Measurements from ENCODE around the gene ADGRG1. TPM values are rescaled to one million over a fixed set of nuclear protein-coding genes. Genes with fewer than 3 reads are reported as not detected.
"Not testable (repeated sequence)": the region's sequence is repeated elsewhere in the genome, so short reads cannot be mapped to it uniquely, and the experiment has no call there.

Gene ADGRG1
- total RNA-seq, 2 experiments from 2014 or later = 7.3 to 19.9 TPM

DNA sequence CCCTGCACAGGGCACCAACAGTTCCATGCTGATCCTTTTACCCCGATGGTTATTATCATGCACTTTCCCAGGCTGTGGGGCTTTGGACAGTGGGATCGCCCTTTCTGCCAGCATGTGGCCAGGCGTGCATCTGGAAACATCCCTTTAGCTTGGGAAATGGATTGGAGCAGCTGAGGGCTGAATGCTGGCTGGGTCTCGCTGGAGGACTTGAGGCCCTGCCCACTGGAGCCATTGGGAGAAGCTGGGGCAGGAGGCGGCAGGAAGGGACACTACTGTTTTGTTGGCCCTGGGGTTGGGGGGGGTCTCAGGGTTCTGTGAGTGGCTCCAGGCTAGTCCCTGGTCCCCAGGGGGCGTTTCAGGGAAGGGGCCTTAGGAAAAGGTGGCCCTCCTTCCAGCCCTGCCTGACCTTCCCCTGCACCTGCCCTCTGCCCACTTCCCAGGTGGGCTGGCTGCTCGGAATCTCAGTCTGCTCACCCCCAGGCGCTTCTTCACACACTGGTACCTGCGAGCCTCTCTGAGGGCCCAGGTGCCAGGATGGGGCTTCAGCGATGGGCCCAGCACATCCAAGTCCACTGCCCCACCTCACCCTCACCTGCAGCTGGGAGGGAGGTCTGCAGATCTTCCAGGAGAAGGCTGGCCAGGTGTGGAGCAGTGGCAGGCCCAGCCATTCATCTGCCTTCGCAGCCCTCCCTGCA, 38.1 kb downstream of the ADGRG1 start:
- Mint-ChIP-seq H3K4me1 (peaks cover 7% of the 10 kb centered on the region), H3K27ac (no peak overlapping the region), H3K36me3 (no peaks in the 10 kb centered on the region), H3K27me3 (peaks cover 8% of the 10 kb centered on the region), H3K4me3 (no peak overlapping the region), H3K9me3 (ENCODE audit: low read depth) (no peaks in the 10 kb centered on the region)
- CTCF ChIA-PET = interaction anchor here (1.0 to 1.4 kb wide), 3 partner anchors 18 to 192 kb away, joined by 3 to 4 read pairs (median 4); no protein-coding TSS in a partner anchor
- DNase-seq (no peak), ATAC-seq (no peak)

DNA sequence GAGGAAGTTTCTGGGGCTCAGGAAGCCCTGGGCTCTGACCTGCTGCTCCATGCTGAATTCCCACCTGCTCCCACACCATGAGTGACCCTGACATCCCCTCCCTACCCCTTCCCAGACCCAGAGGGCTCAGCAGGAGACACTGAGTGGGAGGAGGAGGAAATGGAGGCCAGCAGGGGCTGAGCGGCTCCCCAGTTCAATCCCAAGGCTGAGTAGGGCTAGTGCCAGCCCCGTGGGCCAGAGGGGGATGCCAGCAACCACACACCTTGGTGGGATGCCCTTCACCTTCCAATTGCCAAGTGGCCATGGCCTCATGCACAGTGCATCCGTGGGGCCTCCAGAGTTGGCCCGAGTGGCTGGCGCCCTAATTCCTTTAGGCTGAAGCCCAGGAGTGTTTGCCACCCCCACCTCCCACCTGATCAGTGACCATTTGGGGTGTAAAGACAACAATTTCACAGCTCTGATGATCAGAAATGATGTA, 38.7 kb downstream of the ADGRG1 start:
- no peak for ATAC-seq
- Mint-ChIP-seq H3K4me1 (peaks cover 7% of the 10 kb centered on the region), H3K27me3 (peaks cover 11% of the 10 kb centered on the region), H3K4me3 (no peak overlapping the region), H3K27ac (no peak overlapping the region), H3K36me3 (no peaks in the 10 kb centered on the region), H3K9me3 (ENCODE audit: low read depth) (no peaks in the 10 kb centered on the region)
- CTCF ChIA-PET = interaction anchor here (0.6 to 1.4 kb wide), 4 partner anchors 15 to 191 kb away, joined by 3 to 4 read pairs (median 3); no protein-coding TSS in a partner anchor
- no peak for DNase-seq

DNA sequence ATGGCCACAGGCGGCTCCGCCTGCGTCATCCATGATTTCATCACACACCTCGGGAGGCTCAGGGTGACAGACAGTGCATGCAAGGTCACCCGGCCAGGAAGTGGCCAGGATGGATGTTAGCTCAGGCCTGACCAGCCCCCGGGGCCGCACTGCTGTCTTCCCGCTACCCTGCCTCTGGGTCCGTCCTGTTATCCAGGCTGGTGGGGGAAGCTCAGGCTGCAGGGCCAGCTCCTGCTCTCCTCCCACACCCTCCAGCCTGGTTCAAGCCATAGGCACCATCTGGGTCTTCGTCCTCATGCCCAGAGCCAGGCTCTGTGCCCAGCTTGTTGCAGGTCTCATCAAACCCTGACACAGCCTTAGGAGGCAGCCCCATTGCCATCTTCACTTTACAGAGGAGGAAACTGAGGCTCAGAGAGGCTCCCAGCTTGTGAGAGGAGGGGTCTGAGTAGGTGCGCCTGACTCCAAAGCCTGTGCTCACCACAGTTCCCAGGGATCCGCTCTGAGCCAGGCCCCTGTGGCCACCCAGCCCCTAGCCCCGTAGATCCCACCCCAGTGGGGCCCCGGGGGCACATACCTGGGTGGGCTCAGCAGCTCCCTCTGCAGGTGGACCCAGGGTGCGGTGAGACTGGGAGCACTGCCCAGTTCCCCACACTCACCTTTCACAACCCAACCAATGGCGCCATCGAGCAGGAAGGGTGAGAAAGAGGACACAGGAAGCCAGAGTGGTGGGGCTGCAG, 39.3 kb downstream of the ADGRG1 start:
- CTCF ChIA-PET = interaction anchor here (0.6 to 1.4 kb wide), 6 partner anchors 16 to 190 kb away, joined by 3 to 4 read pairs (median 4); no protein-coding TSS in a partner anchor
- peaks cover 11% of the 10 kb centered on the region for H3K27me3 Mint-ChIP-seq
- no peaks in the 10 kb centered on the region for H3K9me3 Mint-ChIP-seq (ENCODE audit: low read depth)
- no peak overlapping the region for H3K27ac Mint-ChIP-seq
- no peak overlapping the region for H3K4me3 Mint-ChIP-seq
- no peak for DNase-seq
- H3K4me1 Mint-ChIP-seq = peaks cover 7% of the 10 kb centered on the region
- H3K36me3 Mint-ChIP-seq = no peaks in the 10 kb centered on the region
- no peak for ATAC-seq

DNA sequence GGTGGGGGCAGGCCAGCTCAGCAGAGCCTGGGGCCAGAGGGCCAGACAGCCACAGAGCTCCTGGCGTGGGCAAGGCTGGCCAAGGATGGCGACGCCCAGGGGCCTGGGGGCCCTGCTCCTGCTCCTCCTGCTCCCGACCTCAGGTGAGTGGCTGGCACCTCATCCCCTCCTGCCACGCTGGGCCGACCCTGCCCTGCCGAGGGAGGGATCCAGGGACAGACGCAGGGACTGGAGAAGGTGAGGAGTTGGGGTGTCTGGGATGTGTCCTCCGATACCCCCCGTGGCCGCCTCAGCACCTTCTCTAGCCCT, 39.8 kb downstream of the ADGRG1 start, which contains the start of gene ADGRG3:
TSS of gene ADGRG3 (plus strand) at position 44 of the 309 bp plus-strand sequence. CDS start at position 86, 42 bp downstream.
- no peak within 1 kb of the TSS for H3K27ac Mint-ChIP-seq
- peaks cover 7% of the 10 kb centered on the region for H3K4me1 Mint-ChIP-seq
- H3K9me3 Mint-ChIP-seq (ENCODE audit: low read depth) = no peaks in the 10 kb centered on the region
- no peak within 1 kb of the TSS for H3K4me3 Mint-ChIP-seq
- peaks cover 17% of the 10 kb centered on the region for H3K27me3 Mint-ChIP-seq
- ATAC-seq = no peak
- H3K36me3 Mint-ChIP-seq = no peaks in the 10 kb centered on the region
- DNase-seq = no peak
- CTCF ChIA-PET = interaction anchor here (1.0 to 1.4 kb wide), 3 partner anchors 68 to 190 kb away, joined by 3 to 4 read pairs (median 4); no protein-coding TSS in a partner anchor

DNA sequence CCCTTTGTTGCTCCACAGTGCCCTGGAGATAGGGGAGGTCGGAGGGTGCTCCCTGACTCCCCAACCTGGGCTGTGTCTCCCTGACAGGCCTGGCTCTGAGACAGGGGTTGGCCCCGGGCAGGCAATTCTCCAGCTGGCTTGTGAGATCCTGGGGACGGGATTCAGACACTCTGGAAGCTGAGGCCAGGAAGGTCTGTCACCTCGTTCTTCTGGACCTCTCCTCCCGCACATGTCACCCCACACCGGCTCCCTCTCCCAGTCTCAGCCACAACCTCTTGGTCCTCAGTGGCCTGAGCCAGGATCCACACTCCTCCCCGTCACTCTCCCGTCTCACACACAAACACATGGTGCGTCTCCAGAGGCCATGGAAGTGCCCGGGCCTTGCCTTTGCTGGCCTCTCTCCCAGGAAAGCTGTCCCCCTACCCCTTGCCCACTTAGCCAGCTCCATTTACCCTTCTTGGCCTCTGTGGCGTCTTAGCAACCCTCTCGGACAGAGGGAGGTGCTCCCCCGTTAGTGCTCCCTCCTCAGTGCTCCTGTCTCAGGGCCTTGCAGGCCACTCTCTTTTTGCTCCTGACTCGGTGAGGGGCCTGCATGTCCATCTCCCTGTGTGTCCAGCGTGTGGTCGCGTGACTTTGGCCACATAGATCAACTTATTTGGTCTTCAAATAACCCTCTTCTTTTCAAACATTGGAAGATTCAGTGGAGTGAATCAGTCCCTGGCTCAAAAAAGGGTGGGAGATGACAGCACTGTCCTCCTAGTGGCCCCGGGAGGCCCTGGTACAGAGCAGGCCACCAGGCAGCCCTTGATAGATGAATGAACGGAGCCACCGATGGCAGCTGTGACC, 40.4 kb downstream of the ADGRG1 start:
- H3K4me1 Mint-ChIP-seq = peaks cover 7% of the 10 kb centered on the region
- H3K9me3 Mint-ChIP-seq (ENCODE audit: low read depth) = no peaks in the 10 kb centered on the region
- H3K4me3 Mint-ChIP-seq = no peak overlapping the region
- no peaks in the 10 kb centered on the region for H3K36me3 Mint-ChIP-seq
- ATAC-seq (no peak), DNase-seq (no peak)
- CTCF ChIA-PET = interaction anchor here (1.2 to 1.4 kb wide), 2 partner anchors 13 to 87 kb away, joined by 3 to 4 read pairs; no protein-coding TSS in a partner anchor
- peaks cover 22% of the 10 kb centered on the region for H3K27me3 Mint-ChIP-seq
- no peak overlapping the region for H3K27ac Mint-ChIP-seq

DNA sequence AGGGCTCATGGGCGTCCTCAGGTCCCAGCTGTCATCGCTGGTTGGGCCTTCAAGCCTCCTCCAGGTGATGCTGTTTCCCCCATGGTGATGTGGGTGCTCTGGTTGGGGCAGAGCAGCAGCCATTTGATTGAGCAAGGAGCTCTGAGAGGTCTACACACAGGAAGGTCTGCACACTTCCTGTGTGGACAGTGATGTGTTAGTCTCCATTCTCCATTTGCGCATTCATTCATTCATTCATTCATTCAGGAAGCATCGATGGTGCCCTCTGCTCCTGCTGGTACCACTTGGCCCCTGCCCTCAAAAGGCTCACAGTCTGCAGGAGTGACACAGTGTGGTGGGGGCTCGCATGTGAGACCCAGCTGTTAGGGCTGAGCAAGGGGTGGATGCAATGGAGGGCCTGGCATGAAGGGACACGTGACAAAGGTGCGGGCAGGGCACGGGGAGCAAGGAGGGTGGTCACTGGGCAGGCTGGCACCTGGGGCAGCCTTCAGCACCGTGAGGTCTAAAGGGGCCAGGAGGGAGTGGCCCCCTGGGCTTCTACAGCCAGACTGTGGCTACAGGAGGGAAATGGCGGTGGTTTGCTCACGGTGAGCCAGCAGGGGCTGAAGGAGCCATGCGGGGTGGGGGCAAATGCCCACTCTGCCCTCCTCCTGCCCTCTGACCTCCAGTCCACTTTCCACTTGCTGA, 41.2 kb downstream of the ADGRG1 start:
- Mint-ChIP-seq H3K36me3 (no peaks in the 10 kb centered on the region), H3K27ac (no peak overlapping the region), H3K27me3 (peaks cover 26% of the 10 kb centered on the region), H3K9me3 (ENCODE audit: low read depth) (no peaks in the 10 kb centered on the region), H3K4me3 (no peak overlapping the region), H3K4me1 (peaks cover 7% of the 10 kb centered on the region)
- no peak for DNase-seq
- CTCF ChIA-PET = interaction anchor here (1.4 kb wide), 1 partner anchor 13 kb away, joined by 3 read pairs; no protein-coding TSS in a partner anchor
- no peak for ATAC-seq

DNA sequence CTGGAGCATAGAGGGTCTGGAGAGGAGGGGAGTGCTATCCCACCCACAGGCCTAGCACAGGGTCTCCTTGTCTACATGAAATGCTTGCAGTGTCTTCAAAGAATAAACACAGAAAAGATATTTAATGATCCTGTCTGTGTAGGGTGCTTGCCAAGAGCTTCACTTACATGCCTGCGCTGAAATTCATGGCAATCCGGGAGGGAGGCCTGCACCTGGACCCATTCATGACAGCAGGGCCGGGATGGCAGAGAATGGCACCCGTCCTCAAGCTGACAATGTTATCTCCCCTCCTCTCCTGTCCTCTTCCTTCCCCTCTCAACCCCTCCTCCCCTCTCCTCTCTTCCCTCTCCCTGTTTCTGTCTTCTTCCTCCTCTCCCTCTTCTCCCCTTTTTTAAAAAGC, 41.8 kb downstream of the ADGRG1 start:
- peaks cover 26% of the 10 kb centered on the region for H3K27me3 Mint-ChIP-seq
- ATAC-seq = no peak
- H3K9me3 Mint-ChIP-seq (ENCODE audit: low read depth) = no peaks in the 10 kb centered on the region
- H3K4me3 Mint-ChIP-seq = no peak overlapping the region
- CTCF ChIA-PET = interaction anchor here (1.4 kb wide), 1 partner anchor 12 kb away, joined by 3 read pairs; no protein-coding TSS in a partner anchor
- peaks cover 7% of the 10 kb centered on the region for H3K4me1 Mint-ChIP-seq
- DNase-seq = no peak
- H3K36me3 Mint-ChIP-seq = no peaks in the 10 kb centered on the region
- no peak overlapping the region for H3K27ac Mint-ChIP-seq

DNA sequence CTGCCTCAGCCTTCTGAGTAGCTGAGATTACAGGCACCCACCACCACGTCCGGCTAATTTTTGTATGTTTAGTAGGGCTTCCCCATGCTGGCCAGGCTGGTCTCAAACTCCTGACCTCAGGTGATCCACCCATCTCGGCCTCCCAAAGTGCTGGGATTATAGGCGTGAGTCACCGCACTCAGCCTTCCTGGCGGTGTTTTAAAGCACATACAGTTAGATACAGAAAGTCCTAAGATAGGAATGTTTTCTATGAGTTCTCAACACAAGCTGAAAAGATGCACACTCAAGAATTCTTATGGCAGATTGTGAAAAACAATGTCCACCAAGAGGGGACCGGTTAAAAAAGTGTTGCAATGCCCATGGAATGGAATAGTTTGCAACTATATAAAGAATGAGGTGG, 43.0 kb downstream of the ADGRG1 start:
- not testable (repeated sequence) for H3K36me3 Mint-ChIP-seq; H3K27ac Mint-ChIP-seq; H3K4me1 Mint-ChIP-seq; ATAC-seq; H3K4me3 Mint-ChIP-seq; DNase-seq; H3K9me3 Mint-ChIP-seq (ENCODE audit: low read depth)
- peaks cover 26% of the 10 kb centered on the region for H3K27me3 Mint-ChIP-seq
- CTCF ChIA-PET = interaction anchor here (1.1 to 2.4 kb wide), 5 partner anchors 10 to 95 kb away, joined by 3 to 8 read pairs (median 4); no protein-coding TSS in a partner anchor

DNA sequence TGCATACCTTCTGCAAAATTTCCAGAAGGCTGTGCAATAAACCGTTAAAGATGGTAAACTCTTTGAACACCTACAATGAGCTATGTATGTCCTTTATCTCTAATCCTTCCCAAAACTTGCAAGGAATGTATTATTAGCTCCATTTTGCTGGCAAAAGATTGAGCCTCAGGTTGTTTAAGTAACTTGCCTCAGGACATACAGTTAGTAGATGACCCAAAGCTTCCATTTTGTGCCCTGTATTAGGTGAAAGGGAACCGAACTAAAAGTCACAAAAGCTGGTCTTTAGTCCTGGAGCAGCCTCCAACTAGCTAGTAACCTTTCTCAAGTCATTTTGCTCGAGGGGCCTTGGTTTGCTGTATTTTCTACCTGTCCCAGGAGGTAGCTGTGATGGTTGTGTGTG, 44.0 kb downstream of the ADGRG1 start:
- DNase-seq (no peak), ATAC-seq (no peak)
- CTCF ChIA-PET = interaction anchor here (1.0 to 2.4 kb wide), 5 partner anchors 9 to 148 kb away, joined by 4 to 8 read pairs (median 4); no protein-coding TSS in a partner anchor
- Mint-ChIP-seq H3K4me3 (no peak overlapping the region), H3K27ac (no peak overlapping the region), H3K27me3 (peaks cover 29% of the 10 kb centered on the region), H3K36me3 (no peaks in the 10 kb centered on the region), H3K9me3 (ENCODE audit: low read depth) (no peaks in the 10 kb centered on the region), H3K4me1 (peaks cover 7% of the 10 kb centered on the region)

DNA sequence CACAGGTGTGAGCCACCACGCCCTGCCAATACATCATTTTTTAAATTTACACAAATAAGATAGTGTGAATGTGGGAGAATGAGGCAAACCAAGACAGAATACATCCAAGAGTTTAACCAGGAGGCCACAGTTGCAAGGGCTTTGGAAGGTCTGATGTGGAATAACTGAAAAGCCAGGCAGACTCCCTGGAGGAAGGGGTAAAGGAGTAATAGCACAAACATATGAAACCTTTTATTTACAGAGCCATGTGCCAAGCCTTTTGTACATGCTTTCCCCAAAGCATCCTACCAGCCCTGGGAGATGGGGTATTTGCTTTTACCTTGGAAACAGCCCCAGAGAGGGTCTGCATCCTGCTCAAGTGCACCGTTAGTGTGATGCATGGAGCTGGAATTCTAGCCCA, 44.4 kb downstream of the ADGRG1 start:
- ATAC-seq (no peak), DNase-seq (no peak)
- H3K27ac Mint-ChIP-seq = no peak overlapping the region
- H3K27me3 Mint-ChIP-seq = peaks cover 29% of the 10 kb centered on the region
- no peaks in the 10 kb centered on the region for H3K36me3 Mint-ChIP-seq
- peaks cover 7% of the 10 kb centered on the region for H3K4me1 Mint-ChIP-seq
- CTCF ChIA-PET = interaction anchor here (1.0 to 2.4 kb wide), 4 partner anchors 24 to 148 kb away, joined by 4 to 8 read pairs (median 4); no protein-coding TSS in a partner anchor
- H3K4me3 Mint-ChIP-seq = no peak overlapping the region
- H3K9me3 Mint-ChIP-seq (ENCODE audit: low read depth) = no peaks in the 10 kb centered on the region

DNA sequence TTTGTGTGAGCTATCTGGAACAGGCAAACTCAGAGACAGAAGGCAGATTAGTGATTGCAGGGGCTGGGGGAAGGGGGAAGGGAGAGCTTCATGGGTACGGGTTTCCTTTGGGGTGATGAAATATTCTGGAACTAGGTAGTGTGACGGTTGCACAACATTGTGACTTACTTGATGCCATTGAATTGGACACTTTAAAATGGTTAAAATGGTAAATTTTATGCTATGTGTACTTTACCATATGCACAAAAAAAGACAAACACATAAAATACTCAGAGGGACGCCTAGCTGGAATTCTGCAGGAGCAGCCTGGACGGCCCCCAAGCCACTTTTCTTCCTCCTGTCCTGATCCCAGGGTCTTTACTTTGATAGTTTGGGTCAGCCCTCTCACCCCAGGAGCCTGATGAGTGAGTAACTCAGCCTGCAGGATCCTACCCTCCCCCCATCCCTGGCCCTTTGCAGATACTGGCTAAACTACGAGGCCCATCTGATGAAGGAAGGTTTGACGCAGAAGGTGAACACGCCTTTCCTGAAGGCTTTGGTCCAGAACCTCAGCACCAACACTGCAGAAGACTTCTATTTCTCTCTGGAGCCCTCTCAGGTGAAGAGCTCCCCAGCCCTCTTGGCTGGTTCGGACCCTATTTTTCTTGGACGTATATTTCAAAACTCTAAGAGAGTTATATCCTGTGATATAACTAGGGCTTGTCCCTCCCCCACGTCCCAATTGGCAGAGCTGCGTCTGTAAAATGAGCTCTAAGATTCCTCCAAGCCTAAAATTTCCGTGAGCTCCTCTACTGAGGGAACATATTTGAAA, 47.5 kb downstream of the ADGRG1 start:
- no peaks in the 10 kb centered on the region for H3K9me3 Mint-ChIP-seq (ENCODE audit: low read depth)
- H3K27ac Mint-ChIP-seq = no peak overlapping the region
- H3K4me1 Mint-ChIP-seq = no peaks in the 10 kb centered on the region
- DNase-seq = no peak
- ATAC-seq = no peak
- CTCF ChIA-PET = interaction anchor here (0.7 kb wide), 1 partner anchor 10 kb away, joined by 3 read pairs; no protein-coding TSS in a partner anchor
- H3K27me3 Mint-ChIP-seq = peaks cover 24% of the 10 kb centered on the region
- no peaks in the 10 kb centered on the region for H3K36me3 Mint-ChIP-seq
- no peak overlapping the region for H3K4me3 Mint-ChIP-seq

Measured in activated CD8-positive, alpha-beta memory T cell treated with anti-CD3 and anti-CD28 coated beads, Interleukin-2, amount 10 ng/mL, durations not matched to agents 7 days and 5 days (primary cell).